Peyer's patch (tissue), 4 donors: ENCODE data around the gene ZNF142.

Experiments used
- CTCF ChIP-seq, 6 experiments: fragments of 450-650 bp in 4 of 6; fragments of 200-600 bp in 2 of 6; sonication (generic) in 1 of 6; IDR thresholded peaks; one replicate each; pipeline ENCODE4 v1.5.1; 2017 to 2019; ENCODE audit warnings: antibody characterized with exemption in 6 of 6, mild to moderate bottlenecking in 3 of 6, moderate library complexity in 1 of 6
- POLR2A ChIP-seq, 2 donors: fragments of 450-650 bp; IDR thresholded peaks; one replicate each; pipeline ENCODE4 v1.5.1; 2017; ENCODE audit warnings: antibody characterized with exemption in 2 of 2, mild to moderate bottlenecking in 2 of 2, moderate library complexity in 2 of 2

GRCh38 chr2:218626369-218626768, 33.1 kb downstream of the ZNF142 start:
- no peak for TF ChIP-seq CTCF (IDR thresholded peaks at IDR 0.05)
- TF ChIP-seq POLR2A (IDR thresholded peaks at IDR 0.05), result no peak
